ENCODE measurements around the gene PODNL1. TPM values are rescaled to one million over a fixed set of nuclear protein-coding genes. Genes with fewer than 3 reads are reported as not detected.
A peak's percentile ranks its signal among the peaks of the same experiment; 100 is the strongest.

The PODNL1 gene
- total and polyA plus RNA-seq, 10 of the 15 experiments (the other 5 are each of a cell fraction or from before 2014, with no cell fraction given): 0.04 to 0.44 TPM; not detected in 8

DNA sequence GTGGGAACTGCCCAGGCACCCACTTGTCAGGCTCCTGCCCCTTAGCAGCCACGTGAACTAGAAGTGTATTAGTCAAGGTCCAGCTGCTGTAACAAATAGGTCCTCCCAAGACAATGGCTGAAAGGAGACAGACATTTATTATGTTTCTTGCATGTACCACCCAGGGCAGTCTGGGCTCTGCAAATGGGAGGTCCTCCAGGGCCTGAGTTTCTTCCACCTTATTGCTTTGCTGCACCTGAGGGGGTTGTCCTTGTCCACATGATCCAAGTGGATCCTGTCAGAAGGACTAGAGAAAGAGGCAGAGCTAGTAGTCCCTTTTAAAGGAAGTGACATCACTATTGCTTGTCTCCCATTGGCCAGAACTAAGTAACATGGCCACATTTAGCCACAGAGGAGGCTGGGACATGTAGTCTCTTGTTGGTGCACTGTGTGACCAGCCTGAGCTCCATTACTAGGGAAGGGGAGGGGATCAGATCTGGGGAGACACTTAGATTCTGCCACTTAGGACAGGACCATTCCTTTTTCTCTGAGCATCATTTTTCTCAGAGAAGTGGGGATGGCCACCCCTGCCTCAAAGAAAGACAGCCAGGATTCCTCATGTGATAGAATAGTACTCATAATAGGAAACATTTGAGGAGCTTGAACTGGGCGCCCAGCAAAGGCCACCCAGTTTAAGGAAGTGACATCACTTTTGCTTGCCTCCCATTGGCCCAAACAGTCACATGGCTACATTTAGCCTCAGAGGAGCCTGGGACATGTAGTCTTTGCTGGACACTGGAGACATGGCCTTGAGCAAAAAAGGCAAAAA, 17.1 kb downstream of the PODNL1 start (continued):
- TF ChIP-seq, protein P1, sequence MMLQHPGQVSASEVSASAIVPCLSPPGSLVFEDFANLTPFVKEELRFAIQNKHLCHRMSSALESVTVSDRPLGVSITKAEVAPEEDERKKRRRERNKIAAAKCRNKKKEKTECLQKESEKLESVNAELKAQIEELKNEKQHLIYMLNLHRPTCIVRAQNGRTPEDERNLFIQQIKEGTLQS (IDR thresholded peaks at IDR 0.05; ENCODE audit: borderline replicate concordance, extremely low read depth, low read depth, low read length): peak; percentile 81
- peak; percentile 60 for TF ChIP-seq CREM (IDR thresholded peaks at IDR 0.05; ENCODE audit: low read depth)
- TF ChIP-seq HCFC1 (IDR thresholded peaks at IDR 0.05; ENCODE audit: low read length): peak; percentile 74
- TF ChIP-seq, protein P2, sequence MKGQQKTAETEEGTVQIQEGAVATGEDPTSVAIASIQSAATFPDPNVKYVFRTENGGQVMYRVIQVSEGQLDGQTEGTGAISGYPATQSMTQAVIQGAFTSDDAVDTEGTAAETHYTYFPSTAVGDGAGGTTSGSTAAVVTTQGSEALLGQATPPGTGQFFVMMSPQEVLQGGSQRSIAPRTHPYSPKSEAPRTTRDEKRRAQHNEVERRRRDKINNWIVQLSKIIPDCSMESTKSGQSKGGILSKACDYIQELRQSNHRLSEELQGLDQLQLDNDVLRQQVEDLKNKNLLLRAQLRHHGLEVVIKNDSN (IDR thresholded peaks at IDR 0.05; ENCODE audit: borderline replicate concordance, extremely low read length, insufficient read depth, low read depth, low read length): peak; percentile 84
- no peak for TF ChIP-seq SUZ12 (IDR thresholded peaks at IDR 0.05; ENCODE audit: unreplicated experiment)
- TF ChIP-seq, protein P3, sequence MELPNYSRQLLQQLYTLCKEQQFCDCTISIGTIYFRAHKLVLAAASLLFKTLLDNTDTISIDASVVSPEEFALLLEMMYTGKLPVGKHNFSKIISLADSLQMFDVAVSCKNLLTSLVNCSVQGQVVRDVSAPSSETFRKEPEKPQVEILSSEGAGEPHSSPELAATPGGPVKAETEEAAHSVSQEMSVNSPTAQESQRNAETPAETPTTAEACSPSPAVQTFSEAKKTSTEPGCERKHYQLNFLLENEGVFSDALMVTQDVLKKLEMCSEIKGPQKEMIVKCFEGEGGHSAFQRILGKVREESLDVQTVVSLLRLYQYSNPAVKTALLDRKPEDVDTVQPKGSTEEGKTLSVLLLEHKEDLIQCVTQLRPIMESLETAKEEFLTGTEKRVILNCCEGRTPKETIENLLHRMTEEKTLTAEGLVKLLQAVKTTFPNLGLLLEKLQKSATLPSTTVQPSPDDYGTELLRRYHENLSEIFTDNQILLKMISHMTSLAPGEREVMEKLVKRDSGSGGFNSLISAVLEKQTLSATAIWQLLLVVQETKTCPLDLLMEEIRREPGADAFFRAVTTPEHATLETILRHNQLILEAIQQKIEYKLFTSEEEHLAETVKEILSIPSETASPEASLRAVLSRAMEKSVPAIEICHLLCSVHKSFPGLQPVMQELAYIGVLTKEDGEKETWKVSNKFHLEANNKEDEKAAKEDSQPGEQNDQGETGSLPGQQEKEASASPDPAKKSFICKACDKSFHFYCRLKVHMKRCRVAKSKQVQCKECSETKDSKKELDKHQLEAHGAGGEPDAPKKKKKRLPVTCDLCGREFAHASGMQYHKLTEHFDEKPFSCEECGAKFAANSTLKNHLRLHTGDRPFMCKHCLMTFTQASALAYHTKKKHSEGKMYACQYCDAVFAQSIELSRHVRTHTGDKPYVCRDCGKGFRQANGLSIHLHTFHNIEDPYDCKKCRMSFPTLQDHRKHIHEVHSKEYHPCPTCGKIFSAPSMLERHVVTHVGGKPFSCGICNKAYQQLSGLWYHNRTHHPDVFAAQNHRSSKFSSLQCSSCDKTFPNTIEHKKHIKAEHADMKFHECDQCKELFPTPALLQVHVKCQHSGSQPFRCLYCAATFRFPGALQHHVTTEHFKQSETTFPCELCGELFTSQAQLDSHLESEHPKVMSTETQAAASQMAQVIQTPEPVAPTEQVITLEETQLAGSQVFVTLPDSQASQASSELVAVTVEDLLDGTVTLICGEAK (IDR thresholded peaks at IDR 0.05; ENCODE audit: borderline replicate concordance): peak; percentile 67; the same call in 1 of the 2 replicates
